ENCODE results near the gene DDX3X.

The DDX3X gene

DNA sequence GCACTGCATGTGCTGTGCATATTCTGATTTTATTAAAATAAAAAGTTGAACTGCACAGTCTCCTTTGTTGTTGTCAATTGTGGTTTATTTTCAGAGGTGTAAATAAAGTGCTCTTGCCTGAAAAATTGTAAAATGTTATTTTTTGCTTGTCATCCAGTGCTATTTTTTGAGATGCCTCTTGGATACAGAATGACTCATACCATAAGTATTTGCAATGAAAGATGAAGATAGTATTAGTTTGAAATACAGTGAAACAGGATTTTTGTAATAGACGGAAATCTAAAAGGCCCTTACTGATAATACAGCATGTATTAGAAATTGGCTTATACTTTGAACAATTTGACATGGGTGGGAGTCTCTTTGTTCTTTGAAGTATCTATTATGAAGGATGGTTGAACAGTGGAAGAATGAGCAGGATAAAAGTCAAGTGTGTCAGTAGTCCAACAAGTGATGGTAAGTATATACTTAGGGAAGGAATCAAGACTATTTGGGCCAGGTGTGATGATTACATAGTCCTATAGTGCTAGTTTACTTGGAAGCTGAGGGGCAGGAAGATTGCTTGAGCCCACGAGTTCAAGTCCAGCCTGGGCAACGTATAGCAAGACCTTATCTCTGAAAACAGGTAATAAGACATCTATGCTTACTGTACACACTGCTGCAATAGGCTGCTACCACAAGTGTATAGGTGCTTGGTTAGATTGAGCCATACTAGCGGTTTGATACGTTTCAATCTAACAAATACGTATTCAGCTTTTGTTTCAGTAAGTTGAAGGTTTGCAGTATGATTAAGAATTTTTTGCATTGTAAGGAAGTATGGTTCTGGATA is 16.4 kb downstream of the DDX3X start:
- ChIA-PET CTCF (interaction anchor here (0.6 kb wide), 1 partner anchor 209 kb away, joined by 3 read pairs; no protein-coding TSS in a partner anchor), POLR2A (interaction anchor here (0.6 to 1.1 kb wide), 2 partner anchors 11 to 1737 kb away, joined by 3 to 10 read pairs; no protein-coding TSS in a partner anchor)
- H3K4me3 ChIP-seq (ENCODE audit: low read depth, low read length) = no peak overlapping the region
- H3K9me3 ChIP-seq (ENCODE audit: control insufficient read depth, insufficient read depth, low read depth, low read length) = no peaks in the 10 kb centered on the region
- no peak overlapping the region for H3K27ac ChIP-seq (ENCODE audit: extremely low read depth, low read depth, low read length)
- peaks cover 34 to 51% of the 10 kb centered on the region in 2 experiments for H3K36me3 ChIP-seq (ENCODE audit: control insufficient read depth in 2 of 2, insufficient read depth in 1 of 2, low read length in 2 of 2)
- TF ChIP-seq REPIN1 (tag by site-specific recombination; IDR thresholded peaks at IDR 0.05; ENCODE audit: low read depth) = no peak
- no peak for TF ChIP-seq ZNF548 (tag by site-specific recombination; IDR thresholded peaks at IDR 0.05)
- TF ChIP-seq ZNF202 (tag by site-specific recombination; IDR thresholded peaks at IDR 0.05; ENCODE audit: borderline replicate concordance) = no peak
- no peak for TF ChIP-seq ZNF473 (tag by site-specific recombination; IDR thresholded peaks at IDR 0.05)
- TF ChIP-seq ZNF677 (tag by site-specific recombination; IDR thresholded peaks at IDR 0.05) = no peak
- TF ChIP-seq, protein P1, sequence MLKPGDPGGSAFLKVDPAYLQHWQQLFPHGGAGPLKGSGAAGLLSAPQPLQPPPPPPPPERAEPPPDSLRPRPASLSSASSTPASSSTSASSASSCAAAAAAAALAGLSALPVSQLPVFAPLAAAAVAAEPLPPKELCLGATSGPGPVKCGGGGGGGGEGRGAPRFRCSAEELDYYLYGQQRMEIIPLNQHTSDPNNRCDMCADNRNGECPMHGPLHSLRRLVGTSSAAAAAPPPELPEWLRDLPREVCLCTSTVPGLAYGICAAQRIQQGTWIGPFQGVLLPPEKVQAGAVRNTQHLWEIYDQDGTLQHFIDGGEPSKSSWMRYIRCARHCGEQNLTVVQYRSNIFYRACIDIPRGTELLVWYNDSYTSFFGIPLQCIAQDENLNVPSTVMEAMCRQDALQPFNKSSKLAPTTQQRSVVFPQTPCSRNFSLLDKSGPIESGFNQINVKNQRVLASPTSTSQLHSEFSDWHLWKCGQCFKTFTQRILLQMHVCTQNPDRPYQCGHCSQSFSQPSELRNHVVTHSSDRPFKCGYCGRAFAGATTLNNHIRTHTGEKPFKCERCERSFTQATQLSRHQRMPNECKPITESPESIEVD (tag by site-specific recombination; IDR thresholded peaks at IDR 0.05) = peak; percentile 57
- TF ChIP-seq SCRT2 (tag by site-specific recombination; IDR thresholded peaks at IDR 0.05) = peak; percentile 34; the same call in 1 of the 2 replicates
- TF ChIP-seq ZBTB1 (tag by site-specific recombination; IDR thresholded peaks at IDR 0.05) = no peak
- TF ChIP-seq TRIM28 (IDR thresholded peaks at IDR 0.05; ENCODE audit: borderline replicate concordance, low read length) = peak; percentile 79
- no peak for TF ChIP-seq SP7 (tag by site-specific recombination; IDR thresholded peaks at IDR 0.05)
- TF ChIP-seq, protein P2, sequence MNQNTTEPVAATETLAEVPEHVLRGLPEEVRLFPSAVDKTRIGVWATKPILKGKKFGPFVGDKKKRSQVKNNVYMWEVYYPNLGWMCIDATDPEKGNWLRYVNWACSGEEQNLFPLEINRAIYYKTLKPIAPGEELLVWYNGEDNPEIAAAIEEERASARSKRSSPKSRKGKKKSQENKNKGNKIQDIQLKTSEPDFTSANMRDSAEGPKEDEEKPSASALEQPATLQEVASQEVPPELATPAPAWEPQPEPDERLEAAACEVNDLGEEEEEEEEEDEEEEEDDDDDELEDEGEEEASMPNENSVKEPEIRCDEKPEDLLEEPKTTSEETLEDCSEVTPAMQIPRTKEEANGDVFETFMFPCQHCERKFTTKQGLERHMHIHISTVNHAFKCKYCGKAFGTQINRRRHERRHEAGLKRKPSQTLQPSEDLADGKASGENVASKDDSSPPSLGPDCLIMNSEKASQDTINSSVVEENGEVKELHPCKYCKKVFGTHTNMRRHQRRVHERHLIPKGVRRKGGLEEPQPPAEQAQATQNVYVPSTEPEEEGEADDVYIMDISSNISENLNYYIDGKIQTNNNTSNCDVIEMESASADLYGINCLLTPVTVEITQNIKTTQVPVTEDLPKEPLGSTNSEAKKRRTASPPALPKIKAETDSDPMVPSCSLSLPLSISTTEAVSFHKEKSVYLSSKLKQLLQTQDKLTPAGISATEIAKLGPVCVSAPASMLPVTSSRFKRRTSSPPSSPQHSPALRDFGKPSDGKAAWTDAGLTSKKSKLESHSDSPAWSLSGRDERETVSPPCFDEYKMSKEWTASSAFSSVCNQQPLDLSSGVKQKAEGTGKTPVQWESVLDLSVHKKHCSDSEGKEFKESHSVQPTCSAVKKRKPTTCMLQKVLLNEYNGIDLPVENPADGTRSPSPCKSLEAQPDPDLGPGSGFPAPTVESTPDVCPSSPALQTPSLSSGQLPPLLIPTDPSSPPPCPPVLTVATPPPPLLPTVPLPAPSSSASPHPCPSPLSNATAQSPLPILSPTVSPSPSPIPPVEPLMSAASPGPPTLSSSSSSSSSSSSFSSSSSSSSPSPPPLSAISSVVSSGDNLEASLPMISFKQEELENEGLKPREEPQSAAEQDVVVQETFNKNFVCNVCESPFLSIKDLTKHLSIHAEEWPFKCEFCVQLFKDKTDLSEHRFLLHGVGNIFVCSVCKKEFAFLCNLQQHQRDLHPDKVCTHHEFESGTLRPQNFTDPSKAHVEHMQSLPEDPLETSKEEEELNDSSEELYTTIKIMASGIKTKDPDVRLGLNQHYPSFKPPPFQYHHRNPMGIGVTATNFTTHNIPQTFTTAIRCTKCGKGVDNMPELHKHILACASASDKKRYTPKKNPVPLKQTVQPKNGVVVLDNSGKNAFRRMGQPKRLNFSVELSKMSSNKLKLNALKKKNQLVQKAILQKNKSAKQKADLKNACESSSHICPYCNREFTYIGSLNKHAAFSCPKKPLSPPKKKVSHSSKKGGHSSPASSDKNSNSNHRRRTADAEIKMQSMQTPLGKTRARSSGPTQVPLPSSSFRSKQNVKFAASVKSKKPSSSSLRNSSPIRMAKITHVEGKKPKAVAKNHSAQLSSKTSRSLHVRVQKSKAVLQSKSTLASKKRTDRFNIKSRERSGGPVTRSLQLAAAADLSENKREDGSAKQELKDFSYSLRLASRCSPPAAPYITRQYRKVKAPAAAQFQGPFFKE (tag by site-specific recombination; IDR thresholded peaks at IDR 0.05; ENCODE audit: borderline replicate concordance) = no peak
- TF ChIP-seq, protein P3, sequence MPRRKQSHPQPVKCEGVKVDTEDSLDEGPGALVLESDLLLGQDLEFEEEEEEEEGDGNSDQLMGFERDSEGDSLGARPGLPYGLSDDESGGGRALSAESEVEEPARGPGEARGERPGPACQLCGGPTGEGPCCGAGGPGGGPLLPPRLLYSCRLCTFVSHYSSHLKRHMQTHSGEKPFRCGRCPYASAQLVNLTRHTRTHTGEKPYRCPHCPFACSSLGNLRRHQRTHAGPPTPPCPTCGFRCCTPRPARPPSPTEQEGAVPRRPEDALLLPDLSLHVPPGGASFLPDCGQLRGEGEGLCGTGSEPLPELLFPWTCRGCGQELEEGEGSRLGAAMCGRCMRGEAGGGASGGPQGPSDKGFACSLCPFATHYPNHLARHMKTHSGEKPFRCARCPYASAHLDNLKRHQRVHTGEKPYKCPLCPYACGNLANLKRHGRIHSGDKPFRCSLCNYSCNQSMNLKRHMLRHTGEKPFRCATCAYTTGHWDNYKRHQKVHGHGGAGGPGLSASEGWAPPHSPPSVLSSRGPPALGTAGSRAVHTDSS (tag by site-specific recombination; IDR thresholded peaks at IDR 0.05) = no peak
- 0 out of 2 replicates have a peak, but pooled peaks have one; percentile 41 for TF ChIP-seq ZNF10 (tag by site-specific recombination; IDR thresholded peaks at IDR 0.05)
- TF ChIP-seq ZFP37 (tag by site-specific recombination; IDR thresholded peaks at IDR 0.05) = 0 out of 2 replicates have a peak, but pooled peaks have one; percentile 53
- no peaks in the 10 kb centered on the region for H3K4me1 ChIP-seq (ENCODE audit: control insufficient read depth, insufficient read depth, low read length)

All from HEK293 (cell line).